ENCODE results near the gene SORL1-AS1.

Gene SORL1-AS1

GRCh38 chr11:121452609-121453150 lies at the start of gene SORL1-AS1:
Gene SORL1-AS1 (minus strand): TSS chr11:121452967.
- TF ChIP-seq EP300 (IDR thresholded peaks at IDR 0.05) (no peak), POLR2A (IDR thresholded peaks at IDR 0.05) (no peak), POLR2AphosphoS5 (IDR thresholded peaks at IDR 0.05) (no peak), CTCF (IDR thresholded peaks at IDR 0.05) (no peak)
- H3K27me3 ChIP-seq, result no peaks in the 10 kb centered on the region
- peak within 1 kb of the TSS; percentile 73 to 88 (median 74) for H3K27ac ChIP-seq
- H3K4me1 ChIP-seq, result peaks cover 10 to 32% (median 19%) of the 10 kb centered on the region in 4 donors
- no peaks in the 10 kb centered on the region for H3K9me3 ChIP-seq
- H3K4me3 ChIP-seq, result peak within 1 kb of the TSS; percentile 40 to 87 (median 76)
- 3 to 5% methylated on average over 20 to 21 of the region's 21 CpGs for WGBS, 2 donors
- DNase-seq (peak in 1 of 2 donors; percentile 39), ATAC-seq (ENCODE audit: low FRiP score in 2 of 2) (peak in 1 of 2 donors; percentile 16)
- H3K36me3 ChIP-seq, result no peaks in the 10 kb centered on the region

- H3K27me3 ChIP-seq, result no peaks in the 10 kb centered on the region
- no peak overlapping the region for H3K27ac ChIP-seq
- H3K9me3 ChIP-seq, result peaks cover 0 to under 1% (median 0%) of the 10 kb centered on the region in 4 donors
- H3K4me3 ChIP-seq, result no peak overlapping the region
- DNase-seq, result no peak
- no peak for ATAC-seq (ENCODE audit: low FRiP score in 2 of 2)
- peaks cover 0 to 4% (median 0%) of the 10 kb centered on the region in 4 donors for H3K4me1 ChIP-seq
- TF ChIP-seq EP300 (IDR thresholded peaks at IDR 0.05) (no peak), CTCF (IDR thresholded peaks at IDR 0.05) (no peak), POLR2A (IDR thresholded peaks at IDR 0.05) (no peak), POLR2AphosphoS5 (IDR thresholded peaks at IDR 0.05) (no peak)
- WGBS, 2 donors, result 86 to 88% methylated on average over 1 of the region's 1 CpG
- peaks cover 0 to 5% (median 0%) of the 10 kb centered on the region in 4 donors for H3K36me3 ChIP-seq
These were observed 48.0 kb upstream of the SORL1-AS1 start for GRCh38 chr11:121500717-121501116.

- no peak overlapping the region for H3K4me3 ChIP-seq
- H3K27me3 ChIP-seq, result no peaks in the 10 kb centered on the region
- no peak overlapping the region for H3K27ac ChIP-seq
- no peaks in the 10 kb centered on the region for H3K9me3 ChIP-seq
- WGBS, 2 donors, result 47 to 77% methylated on average over 2 of the region's 2 CpGs
- peaks cover 0 to 5% (median 0%) of the 10 kb centered on the region in 4 donors for H3K36me3 ChIP-seq
- TF ChIP-seq POLR2AphosphoS5 (IDR thresholded peaks at IDR 0.05), result no peak
- no peak for TF ChIP-seq POLR2A (IDR thresholded peaks at IDR 0.05)
- TF ChIP-seq CTCF (IDR thresholded peaks at IDR 0.05), result no peak
- TF ChIP-seq EP300 (IDR thresholded peaks at IDR 0.05), result no peak
- peaks cover 0 to 4% (median under 1%) of the 10 kb centered on the region in 4 donors for H3K4me1 ChIP-seq
- DNase-seq, result no peak
- no peak for ATAC-seq (ENCODE audit: low FRiP score in 2 of 2)
These were observed 47.5 kb upstream of the SORL1-AS1 start for GRCh38 chr11:121500275-121500674.

- Histone ChIP-seq H3K36me3 (peaks cover 0 to 5% (median 0%) of the 10 kb centered on the region in 4 donors), H3K27me3 (no peaks in the 10 kb centered on the region), H3K27ac (no peak overlapping the region), H3K4me3 (no peak overlapping the region), H3K9me3 (no peaks in the 10 kb centered on the region), H3K4me1 (peaks cover 0 to 13% (median 8%) of the 10 kb centered on the region in 4 donors)
- TF ChIP-seq POLR2AphosphoS5 (IDR thresholded peaks at IDR 0.05), result no peak
- TF ChIP-seq CTCF (IDR thresholded peaks at IDR 0.05), result no peak
- no peak for TF ChIP-seq POLR2A (IDR thresholded peaks at IDR 0.05)
- no peak for TF ChIP-seq EP300 (IDR thresholded peaks at IDR 0.05)
- DNase-seq (no peak), ATAC-seq (ENCODE audit: low FRiP score in 2 of 2) (no peak)
- 30 to 36% methylated on average over 2 of the region's 2 CpGs for WGBS, 2 donors
These were observed 46.6 kb upstream of the SORL1-AS1 start for GRCh38 chr11:121499405-121499804.
